GM19328 (cell line): ENCODE results near the gene SLC25A17.
"Not testable (repeated sequence)": the region's sequence is repeated elsewhere in the genome, so short reads cannot be mapped to it uniquely, and the experiment has no call there.

Source experiments
- ATAC-seq: cut with Tn5 transposase; IDR thresholded peaks from one replicate; pipeline ENCODE4 v1.9.1; 2021; ENCODE audit warnings: mild to moderate bottlenecking, moderate library complexity; ENCODE audit not compliant: unreplicated experiment

Gene SLC25A17

DNA sequence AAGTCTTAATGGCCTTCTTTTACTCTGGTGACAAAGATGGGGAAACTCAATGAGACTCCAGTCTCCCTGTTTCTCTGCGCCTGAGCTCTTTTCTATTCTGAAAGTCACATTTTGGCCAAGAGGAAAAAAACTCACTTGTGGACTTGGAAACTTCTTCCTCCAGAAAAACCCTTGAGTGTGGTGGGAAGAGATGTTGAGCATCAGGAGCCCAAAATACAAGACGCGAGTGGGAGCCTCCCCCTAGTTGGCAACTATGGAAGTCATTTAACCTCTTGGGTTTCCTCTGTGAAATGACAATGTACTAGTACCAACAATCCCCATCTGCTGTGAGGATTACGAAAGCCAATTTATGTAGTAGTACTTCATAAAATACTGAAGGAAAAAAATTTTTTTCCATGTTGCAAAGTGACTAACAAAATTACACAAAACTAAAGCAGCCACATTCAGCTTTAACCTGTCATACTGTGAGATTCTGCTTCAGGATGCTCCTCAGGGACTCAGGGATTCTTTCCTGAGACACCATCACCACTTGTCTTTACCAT is 524 bp upstream of the SLC25A17 start:
- no peak for ATAC-seq

- no peak for ATAC-seq
Observed at GRCh38 chr22:40818192-40818746, 877 bp downstream of the SLC25A17 start.

DNA sequence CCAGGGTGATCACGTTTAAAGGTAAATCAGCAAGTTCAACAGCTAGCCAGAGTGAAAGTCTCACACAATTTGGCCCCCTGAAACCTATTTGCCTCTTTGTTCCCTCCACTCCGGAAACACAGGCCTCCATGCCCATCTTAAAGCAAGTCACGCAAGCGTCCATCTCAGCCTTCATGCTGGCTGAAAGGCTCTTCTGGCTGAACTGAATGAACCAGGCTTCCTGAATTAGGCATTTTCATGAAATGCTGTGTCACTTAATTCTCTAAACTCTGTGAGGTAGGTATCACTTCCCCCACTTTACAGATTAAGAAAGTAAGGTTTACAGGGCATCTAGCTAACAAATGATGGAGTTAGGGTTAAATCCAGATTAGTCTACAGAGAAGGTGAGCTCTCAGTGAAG is 1.4 kb downstream of the SLC25A17 start:
- ATAC-seq: no peak

- no peak for ATAC-seq
Observed at GRCh38 chr22:40813912-40814315, 5.2 kb downstream of the SLC25A17 start.

DNA sequence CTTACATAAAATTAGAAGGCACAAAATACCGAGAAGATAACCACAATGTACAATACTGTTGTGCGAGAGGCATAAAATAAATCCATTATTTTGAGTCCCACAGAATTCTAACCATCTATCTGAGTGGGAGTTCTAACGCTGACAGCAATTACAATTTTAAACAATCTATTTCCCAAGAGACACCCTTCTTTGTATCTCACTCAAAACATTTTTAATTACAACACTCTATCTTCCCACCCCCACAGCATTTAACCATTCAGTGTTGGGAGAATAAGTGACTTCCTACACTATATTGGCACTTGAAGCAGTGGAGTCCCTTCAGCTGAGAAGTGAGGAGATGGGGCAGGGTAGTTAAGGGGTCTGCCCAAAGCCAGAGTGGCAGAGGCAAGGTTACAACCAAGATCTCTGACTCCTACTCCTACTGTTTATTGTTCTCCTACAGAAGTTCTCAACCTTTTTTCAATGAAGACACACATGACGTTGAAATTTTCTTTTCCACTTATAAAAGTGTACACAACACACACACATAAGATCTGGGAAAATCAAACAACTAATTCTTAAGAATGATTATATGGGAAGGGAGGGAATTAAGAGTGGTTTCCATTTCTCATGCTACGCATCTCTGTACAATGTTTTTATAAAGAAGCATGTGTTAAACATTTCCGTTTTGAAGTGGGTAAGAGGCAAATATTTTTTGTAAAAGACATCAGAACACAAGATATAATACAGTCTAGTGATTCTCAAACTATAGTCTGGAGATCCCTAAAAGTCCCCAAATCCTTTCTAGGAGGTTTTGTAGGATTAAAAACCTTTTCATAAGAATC is 10.9 kb downstream of the SLC25A17 start:
- no peak for ATAC-seq

DNA sequence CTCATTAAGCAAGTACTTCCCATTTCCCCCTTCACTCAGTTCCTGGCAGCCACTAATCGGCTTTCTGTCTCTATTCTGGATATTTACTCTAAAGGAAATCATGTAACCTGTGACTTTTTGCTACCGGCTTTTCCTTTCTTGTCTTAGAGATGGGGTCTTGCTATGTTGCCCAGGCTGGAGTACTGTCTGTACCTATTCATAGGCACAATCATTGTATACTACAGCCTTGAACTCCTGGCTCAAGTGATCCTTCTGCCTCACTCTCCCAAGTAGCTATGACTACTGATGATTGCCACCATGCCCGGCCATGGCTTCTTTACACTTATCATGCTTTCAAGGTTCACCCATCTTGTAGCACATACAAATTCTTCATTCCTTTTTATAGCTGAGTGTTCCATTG is 12.4 kb downstream of the SLC25A17 start:
- ATAC-seq: no peak

DNA sequence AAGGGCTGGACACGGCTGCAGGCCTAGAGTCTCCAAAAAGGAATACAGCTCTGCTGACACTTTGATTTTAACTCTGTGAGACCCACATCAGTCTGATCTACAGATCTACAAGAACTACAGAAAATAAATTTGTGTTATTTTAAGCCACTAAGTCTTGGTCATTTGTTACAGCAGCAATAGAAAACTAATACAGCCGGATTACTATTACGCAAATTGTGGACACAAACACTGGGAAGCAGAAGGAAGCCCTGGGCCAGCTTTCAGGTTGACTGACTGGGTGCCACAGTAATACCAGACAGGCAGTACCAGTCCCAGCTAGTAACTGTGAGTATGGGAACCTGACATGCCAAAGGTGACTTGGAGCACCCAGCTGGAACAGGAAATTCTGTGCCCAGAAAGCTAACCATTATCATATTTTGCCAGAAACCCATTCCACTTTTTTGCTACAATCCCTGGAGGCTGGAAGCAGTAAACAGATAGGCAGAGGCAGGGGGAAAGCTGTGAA is 13.4 kb downstream of the SLC25A17 start:
- ATAC-seq: no peak

- no peak for ATAC-seq
Observed at GRCh38 chr22:40805239-40805638, 13.9 kb downstream of the SLC25A17 start.

DNA sequence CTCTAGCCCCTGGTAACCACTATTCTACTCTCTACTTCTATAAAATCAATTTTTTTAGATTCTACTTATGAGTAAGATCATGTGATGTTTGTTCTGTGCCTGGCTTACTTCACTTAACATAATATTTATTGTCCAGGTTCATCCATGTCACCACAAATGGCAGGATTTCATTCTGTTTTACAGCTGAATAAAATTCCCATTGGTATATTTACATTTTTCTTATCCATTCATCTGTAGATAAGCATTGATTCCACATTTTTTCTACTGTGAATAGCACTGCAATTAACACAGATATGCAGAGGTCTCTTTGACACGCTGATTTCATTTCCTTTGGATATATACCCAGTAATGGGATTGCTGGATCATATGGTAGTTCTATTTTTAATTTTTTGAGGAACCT is 15.8 kb downstream of the SLC25A17 start:
- no peak for ATAC-seq

DNA sequence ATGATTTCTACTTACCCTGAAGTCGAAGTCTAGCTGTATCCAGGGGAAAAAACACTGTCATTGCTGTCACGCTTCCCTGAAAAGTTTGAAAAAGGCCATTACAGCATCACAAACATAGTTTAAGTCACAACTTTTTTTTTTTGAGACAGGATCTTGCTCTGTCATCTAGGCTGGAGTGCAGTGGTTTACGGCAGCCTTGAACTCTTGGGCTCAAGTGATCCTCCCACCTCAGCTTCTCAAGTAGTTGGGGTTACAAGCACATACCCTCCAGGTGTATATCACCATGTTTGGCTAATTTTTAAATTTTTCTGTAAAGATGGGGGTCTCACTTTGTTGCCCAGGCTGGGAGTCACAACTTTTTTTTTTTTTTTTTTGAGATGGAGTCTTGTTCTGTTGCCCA is 20.1 kb downstream of the SLC25A17 start:
- no peak for ATAC-seq

- ATAC-seq: no peak
Observed at GRCh38 chr22:40797427-40797826, 21.7 kb downstream of the SLC25A17 start.

GRCh38 chr22:40792451-40792850 is 26.7 kb downstream of the SLC25A17 start:
- ATAC-seq: no peak

DNA sequence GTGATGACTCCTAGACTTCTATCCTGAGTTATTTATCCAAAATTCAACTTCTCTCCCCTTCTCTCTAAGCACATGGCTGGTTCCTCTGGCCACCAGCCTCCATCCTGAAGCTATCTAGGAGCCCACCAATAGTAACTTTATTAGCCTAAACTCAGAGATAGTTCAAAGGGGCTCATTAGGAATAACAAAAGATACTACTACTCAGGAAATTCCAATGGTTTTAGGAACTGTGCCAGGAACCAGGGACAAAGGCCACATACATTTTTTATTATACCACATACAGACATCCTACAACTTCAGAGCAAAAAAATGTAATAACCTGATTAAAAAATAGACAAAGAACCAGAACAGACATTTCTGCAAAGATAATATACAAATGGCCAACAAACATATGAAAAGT is 27.9 kb downstream of the SLC25A17 start:
- no peak for ATAC-seq

GRCh38 chr22:40789131-40789530 is 30.0 kb downstream of the SLC25A17 start:
- no peak for ATAC-seq

- no peak for ATAC-seq
Observed at GRCh38 chr22:40782521-40782920, 36.6 kb downstream of the SLC25A17 start.

- ATAC-seq: not testable (repeated sequence)
Observed at GRCh38 chr22:40781749-40782148, 37.4 kb downstream of the SLC25A17 start.

GRCh38 chr22:40769761-40770160 is 49.4 kb downstream of the SLC25A17 start:
- no peak for ATAC-seq

DNA sequence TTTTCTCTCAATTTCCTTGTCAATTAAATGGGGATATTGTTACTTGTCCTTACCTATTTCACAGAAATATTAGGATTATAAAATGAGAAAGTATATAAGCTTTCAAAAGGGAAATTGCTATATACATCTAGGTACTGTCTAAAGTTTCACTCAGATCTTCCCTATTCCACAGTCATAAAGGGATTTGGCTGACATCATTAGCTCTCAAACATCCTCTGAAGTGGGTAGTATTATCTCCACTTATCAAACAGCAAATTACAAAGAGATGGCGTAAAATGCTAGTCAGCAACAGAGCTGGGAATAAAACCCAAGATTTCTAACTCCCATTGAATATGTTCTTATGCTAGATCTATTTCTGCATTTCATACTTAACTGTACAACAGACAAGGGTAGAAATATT is 50.9 kb downstream of the SLC25A17 start:
- no peak for ATAC-seq

DNA sequence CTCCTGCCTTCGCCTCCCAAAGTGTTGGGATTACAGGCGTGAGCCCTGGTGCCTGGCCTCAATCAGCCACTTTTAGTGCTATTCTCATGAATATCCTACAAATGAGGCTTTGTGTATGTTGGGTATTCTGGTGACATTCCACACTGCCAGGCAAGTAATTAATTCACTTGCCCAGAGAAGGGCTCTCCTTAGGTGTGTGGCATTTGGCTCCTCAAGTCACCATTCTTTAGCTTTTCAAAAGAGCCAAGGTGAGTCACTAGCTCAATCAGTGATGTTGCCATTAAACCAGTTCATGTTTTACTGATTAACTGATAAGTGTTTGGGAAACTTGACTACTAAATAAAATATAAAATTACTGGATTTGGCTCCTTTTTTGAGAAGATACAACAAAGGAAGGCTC is 52.2 kb downstream of the SLC25A17 start:
- no peak for ATAC-seq

- ATAC-seq: no peak
Observed at GRCh38 chr22:40764763-40765441, 54.2 kb downstream of the SLC25A17 start.

DNA sequence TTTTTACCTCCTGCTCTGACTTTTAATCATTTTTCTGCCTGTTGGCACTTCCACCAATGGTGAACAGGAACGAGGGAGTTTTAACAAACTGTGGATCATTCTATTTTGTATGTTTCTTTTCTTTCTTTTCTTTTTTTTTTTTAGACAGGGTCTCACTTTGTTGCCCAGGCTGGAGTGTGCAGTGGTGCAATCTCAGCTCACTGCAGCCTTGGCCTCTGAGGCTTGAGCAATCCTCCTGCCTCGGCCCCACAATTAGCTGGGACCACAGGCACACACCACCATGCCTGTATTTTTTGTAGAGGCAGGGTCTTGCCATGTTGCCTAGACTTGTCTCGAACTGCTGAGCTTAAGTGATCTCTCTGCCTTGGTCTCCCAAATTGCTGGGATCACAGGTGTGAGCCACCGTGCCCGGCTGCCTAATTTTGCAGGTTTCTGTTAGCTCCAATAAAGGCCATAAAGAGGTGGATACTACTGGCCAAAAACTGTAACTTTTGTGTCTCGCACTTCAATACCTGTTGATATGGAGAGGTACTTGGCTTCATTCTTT is 59.8 kb downstream of the SLC25A17 start:
- no peak for ATAC-seq
